ENCODE measurements around the gene HOXA4.

- TF ChIP-seq CTCF (IDR thresholded peaks at IDR 0.05) (no peak), POLR2A (IDR thresholded peaks at IDR 0.05) (no peak)
Measured at GRCh38 chr7:27116962-27117886, 13.3 kb downstream of the HOXA4 start.
